Endothelial cell of hepatic sinusoid (primary cell): ENCODE measurements around the gene SKI.

ENCODE experiments used
- in situ Hi-C: cut with HindIII; loops from 2 replicates; pipeline ENCODE4 v1.10.0; 2017; ENCODE audit warnings: low sequenced_read_pairs

SKI gene

DNA sequence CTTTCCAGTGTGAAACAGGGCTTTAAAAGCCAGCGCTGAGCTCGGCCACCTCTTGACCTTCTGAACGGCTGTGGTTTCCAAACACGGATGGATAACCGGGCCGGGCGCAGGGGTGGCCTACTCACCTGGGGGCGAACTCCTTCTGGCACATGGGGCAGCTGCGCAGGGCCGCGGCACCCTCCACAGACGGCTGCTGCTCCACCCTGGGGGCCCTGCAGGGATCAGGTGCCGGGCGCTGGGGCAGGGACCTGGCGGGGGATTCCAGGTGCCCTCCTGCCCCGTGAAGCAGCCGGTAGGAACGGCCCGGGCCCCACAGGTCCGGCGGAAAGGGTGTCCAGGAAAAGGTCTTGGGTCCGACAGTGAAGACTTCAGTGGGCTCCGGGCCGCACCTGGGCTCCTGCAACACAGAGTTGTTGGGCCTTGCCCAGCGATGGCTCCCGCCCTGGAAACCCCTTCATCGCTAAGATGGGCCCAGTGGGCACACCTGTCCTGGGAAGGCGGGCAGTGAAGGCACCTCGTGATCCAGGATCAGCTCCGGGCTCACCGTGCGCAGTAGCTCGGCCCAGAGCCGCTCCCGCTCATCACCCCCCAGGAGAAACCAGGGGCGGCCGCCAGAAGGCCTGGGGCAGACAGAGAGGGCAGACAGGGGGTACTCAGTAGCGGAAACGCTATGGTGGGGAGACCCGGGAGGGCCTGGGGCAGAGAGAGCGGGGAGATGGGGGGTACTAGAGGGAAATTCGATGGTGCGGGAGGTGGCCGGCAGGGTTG is 34.4 kb upstream of the SKI start:
- in situ Hi-C loops = loop anchor here (10.0 kb wide), 2 partner anchors 161 to 321 kb away; no protein-coding TSS in a partner anchor

DNA sequence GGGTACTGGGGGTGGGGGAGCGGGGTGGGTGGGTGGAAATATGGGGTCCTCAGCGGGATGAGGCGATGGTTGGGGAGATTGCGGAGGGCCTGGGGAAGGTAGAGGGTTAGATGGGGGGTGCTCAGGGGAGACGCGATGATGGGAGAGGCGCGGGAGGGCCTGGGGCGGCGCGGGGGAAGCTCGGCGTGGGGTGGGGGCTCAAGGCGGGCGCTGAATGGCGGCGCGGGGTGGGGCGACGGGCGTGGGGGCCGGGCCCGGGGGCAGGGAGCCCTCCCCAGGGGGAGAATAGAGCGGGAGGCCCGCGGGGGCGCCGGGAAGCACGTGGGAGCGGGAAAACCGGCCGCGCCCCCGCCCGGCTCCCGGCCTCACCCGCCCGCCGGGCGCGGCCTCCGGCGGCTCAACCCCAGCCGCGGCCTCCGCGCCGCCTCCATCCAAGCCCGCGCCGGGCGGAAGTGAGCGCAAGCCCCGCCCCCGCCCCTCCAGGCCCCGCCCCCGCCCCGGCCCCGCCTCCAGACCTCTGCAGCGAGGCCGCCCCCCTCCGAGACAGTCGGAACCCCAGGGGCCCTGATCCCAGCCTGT is 33.7 kb upstream of the SKI start, which contains the start of gene FAAP20:
Gene FAAP20 (minus strand): TSS at position 454 of the 579 bp plus-strand sequence. CDS start 23 bp downstream, at position 431.
- in situ Hi-C loops = loop anchor here (10.0 kb wide), 2 partner anchors 160 to 320 kb away; no protein-coding TSS in a partner anchor

DNA sequence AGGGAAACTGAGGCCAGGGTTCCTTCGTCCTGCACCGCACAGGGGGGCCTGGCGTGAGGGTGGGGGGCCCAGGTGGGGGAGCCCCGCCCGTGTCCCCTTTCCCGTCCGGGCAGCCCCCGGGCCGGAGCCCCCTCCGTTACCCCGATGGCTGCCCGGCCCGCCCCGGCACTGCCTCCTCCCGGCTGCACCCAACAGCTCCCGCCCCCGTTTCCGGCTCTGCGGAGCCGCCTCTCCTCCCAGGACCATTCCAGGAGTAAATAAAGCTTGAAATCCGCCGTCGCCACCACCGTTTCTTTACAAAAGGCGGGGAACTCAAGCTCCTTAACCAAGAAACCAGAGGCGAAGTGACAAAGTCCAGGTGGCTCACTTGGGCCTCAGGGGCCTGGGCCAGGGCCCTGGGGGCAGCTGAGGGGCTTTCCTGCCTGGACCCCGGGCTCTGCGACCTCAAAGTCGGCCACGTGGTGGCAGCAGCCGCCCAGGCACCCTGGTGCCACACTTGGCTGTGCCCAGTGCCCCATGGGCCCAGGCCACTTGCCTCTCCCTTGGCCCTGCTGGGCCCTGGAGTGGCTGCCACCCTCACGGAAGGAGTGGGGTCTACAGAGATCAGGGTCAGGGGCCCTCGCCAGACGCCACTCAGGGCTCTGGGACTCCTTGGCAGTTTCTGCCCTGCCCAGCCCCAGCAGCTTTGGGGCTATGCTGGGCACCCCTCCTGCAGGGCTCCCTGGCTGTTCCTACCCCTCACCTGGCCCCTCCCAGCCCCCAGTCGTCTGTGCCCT is 33.0 kb upstream of the SKI start:
- in situ Hi-C loops = loop anchor here (5.0 to 10.0 kb wide), 6 partner anchors 77 to 320 kb away; no protein-coding TSS in a partner anchor

DNA sequence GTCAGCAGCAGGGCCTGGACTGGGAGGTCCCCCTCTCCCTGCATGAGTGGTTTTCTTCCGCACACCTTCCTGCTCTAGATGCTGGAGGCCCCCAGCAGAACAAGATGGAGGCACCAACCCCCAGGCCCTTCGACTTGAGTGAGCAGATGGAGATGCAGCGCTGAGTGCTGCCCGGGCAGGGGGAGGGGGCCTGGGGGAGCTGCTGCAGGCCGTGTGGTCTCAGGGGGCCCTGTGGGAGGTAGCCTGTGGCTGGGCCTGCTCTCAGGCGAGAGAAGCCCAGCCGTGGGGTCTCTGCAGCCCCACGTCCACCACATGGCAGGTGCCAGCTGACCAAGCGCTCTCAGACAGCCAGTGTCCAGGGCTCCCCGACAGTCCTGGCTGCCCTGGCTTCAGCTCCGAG is 32.3 kb upstream of the SKI start:
- in situ Hi-C loops = loop anchor here (5.0 to 10.0 kb wide), 6 partner anchors 77 to 319 kb away; no protein-coding TSS in a partner anchor

DNA sequence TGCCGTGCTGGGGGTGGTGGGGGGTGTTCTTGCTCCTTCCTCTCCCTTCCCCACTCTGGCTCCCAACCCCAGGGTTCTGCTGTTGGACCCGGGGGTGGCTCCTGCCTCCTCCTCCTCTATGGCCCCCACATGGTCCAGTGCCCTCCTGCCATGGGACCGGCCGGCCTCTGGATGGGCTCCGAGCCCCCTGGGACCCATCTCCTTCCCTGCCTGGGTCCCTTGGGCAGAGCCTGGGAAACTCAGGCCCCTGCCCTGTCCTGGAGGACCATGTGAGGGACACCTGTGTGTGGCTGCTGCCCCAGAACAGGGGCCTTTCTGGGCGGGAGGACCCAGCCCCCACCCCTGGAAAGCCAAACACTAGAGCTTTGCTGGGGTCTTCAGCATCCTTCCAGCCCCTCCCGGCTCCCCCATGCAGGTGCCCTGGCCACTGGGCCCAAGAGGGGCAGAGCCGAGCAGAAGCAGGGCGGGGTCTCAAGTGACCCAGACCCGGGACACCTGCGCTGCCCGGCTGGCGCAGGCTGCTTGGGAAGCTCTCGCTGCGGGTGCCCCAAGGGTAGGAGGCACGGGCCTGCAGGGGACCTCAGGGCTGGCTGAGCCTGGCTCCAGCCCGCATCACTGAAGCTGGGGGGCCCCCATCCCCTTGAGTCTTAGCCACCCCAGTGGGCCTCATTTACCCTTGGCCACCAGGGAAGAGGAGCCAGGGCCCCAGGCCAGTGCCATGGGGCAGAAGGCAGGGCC is 31.0 kb upstream of the SKI start:
- in situ Hi-C loops = loop anchor here (5.0 to 10.0 kb wide), 6 partner anchors 75 to 318 kb away; no protein-coding TSS in a partner anchor

DNA sequence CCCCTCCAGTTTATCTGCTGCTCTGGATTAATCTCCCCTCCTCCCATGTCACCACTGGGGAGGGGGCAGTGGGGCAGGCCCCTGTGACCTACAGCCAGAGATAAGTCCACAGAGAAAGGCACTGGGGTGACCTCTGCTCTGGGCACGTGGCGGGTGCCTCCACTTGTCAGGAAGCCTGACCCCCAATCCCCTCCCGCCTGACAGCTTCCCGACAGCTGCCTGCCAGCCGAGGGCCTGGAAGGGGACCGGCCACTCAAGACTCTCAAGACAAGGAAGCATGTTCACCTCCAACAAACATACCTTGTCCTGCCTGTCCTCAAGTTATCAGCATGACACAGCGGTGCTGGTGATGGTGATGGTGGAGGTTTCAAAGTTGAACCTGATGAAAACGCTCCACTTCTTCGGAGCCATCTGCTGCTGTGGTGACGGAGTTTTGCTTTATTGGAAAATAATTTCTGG is 30.4 kb upstream of the SKI start:
- in situ Hi-C loops = loop anchor here (5.0 to 10.0 kb wide), 6 partner anchors 75 to 317 kb away; no protein-coding TSS in a partner anchor

DNA sequence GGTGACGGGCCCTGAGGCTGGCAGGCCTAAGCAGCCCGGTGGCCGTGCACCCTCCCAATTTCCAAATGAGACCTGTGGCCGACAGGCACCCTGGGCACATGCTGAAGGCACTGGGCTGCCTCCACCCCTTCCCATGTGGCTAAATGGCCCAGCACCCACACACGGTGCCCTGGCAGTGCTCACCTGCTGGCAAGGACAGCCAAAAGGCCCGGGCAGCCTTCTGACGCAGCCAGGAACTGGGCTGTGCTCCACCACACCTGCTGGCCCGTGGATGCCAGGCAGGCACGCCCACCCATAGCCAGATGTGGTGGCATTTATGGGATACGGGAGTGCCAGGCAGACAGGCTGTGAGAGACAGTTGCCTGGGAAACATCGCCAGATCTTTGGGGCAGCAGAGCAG is 29.5 kb upstream of the SKI start:
- in situ Hi-C loops = loop anchor here (5.0 to 10.0 kb wide), 6 partner anchors 74 to 316 kb away; no protein-coding TSS in a partner anchor

DNA sequence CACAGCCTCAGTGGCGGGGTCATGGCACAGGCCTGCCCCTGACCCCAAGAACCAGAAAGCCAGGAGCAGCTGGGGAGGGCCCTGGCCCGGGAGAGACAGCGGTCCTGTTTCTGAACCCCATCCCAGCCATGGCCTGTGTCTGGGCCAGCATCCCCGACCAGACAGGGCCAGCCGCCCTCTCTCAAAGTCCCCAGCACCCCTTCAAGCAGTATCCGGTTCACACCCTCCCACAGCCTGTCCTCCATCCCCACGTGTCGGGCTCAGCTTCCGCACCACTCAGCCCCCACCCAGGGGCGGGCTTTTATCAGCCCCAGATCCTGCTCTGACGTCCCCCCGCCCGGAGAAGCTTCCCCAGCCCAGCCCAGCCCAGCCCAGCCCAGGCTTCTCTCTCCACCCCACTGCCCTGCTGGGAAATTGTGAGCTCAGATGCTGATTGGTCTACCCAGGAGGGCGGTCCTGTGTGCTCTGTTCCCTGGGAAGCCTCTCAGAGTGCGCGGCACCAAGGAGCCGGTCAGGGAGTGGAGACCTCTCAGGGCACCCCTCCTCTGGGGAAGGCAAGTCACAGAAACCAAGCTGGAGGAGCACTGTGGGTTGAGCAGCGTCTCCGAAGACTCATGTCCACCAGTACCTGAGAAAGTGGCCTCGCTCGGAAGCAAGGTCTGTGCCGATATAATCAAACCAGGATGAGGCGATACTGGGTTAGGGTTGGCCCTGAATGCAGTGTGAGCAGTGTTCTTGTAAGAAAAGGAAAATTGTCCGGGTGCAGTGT is 28.9 kb upstream of the SKI start:
- in situ Hi-C loops = loop anchor here (5.0 to 10.0 kb wide), 6 partner anchors 73 to 316 kb away; no protein-coding TSS in a partner anchor

DNA sequence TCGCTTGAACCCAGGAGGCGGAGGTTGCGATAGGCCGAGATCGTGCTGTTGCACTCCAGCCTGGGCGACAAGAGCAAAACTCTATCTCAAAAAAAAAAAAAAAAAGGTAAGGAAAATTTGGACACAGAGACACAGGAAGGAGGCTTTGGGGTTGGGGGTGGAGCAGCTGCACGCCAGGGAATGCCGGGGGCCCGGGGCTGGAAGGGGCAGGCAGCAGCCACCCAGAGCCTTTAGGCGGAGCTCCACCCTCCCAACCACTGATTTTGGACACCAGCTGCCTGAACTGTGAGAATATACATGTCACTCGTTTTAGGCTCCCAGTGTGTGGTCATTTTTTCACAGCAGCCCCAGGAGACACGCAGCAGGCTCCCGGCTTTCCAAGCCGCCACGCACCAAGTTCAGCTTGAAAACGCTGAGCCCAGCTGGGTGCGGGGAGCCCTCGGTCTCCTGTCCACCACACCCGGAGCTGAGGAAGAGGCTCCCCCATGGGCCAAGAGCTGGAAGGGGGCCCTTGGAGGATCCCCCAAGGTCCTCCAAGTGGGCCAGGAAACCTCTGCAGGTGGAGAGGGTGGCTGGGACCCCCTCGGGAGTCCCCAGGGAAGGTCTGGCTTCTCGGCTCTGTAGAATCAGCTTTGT is 27.7 kb upstream of the SKI start:
- in situ Hi-C loops = no loop called here

DNA sequence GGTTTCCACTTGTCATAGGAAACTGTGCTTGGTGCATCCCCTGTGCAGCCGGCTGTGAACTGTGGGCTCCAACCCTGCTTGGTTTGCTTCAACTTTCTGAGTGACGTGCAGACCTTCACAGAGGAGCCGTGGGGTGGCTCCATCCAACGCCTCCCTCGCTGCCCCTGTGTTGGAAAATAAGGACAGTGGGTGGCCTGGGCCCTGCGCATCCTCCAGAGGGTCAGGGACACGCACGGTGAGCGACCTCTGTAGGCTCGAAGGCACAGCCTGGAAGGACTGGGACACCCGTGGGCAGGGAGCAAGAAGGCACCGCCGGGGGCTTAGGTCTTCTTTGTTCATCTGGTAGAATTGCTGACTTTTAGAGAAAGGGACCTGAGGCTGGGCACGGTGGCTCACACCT is 27.1 kb upstream of the SKI start:
- in situ Hi-C loops = no loop called here

DNA sequence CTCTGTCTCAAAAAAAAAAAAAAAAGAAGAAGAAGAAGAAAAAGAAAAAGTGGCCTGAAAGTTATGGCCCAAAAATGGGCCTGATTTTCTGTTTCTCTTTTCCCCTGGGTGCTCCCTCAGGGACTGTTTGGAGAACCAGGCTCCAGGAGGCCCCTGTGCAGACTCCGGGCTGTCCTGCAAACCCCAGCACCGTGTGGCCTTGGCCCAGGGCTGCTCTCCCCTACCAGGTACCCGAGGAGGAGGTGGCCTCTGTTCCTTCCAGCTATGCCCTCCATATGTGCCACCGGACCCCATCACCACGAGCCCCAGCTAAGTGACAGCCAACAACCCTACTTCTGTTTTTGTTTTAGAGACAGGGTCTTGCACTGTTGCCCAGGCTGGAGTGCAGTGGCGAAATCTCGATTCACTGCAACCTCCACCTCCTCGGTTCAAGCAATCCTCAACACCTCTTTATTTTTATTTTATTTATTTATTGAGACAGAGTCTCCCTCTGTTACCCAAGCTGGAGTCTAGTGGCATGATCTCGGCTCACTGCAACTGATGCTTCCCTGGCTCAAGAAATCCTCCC is 26.0 kb upstream of the SKI start:
- in situ Hi-C loops = no loop called here

DNA sequence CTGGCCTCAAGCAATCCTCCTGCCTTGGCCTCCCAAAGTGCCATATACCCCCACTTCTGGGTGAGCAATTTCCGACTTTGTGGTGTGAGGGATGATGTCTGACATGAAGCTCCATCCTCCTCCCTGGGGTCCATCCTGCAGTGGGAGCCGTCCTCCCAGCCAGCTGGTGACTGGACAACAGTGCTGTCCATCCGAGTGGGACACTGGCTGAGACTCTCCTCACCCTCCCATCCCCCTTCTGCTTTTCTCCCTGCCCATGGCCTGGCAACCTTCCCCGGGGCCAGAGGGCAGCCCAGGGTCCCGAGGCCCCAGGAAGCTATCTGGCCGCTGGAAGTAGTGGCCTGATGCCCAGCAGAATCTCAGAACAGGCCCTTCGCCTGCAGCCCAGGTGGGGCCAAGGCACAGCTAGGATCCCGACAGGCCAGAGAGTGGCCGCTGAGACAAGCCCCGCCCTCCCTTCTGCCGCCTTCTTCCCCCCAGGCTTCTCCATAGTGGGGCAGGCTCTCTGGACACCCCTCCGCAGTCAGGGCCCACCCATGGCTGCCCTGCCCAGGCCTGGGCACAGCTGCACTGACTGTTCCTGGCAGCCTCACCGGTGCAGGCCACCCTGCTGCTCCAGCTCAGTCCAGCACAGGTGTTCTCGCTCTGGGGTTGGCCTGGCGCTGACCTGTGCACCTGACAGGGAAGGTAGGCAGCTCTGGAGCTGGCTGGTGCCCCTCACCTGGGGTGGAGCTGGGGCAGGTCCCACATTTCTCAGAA is 25.1 kb upstream of the SKI start:
- in situ Hi-C loops = no loop called here

DNA sequence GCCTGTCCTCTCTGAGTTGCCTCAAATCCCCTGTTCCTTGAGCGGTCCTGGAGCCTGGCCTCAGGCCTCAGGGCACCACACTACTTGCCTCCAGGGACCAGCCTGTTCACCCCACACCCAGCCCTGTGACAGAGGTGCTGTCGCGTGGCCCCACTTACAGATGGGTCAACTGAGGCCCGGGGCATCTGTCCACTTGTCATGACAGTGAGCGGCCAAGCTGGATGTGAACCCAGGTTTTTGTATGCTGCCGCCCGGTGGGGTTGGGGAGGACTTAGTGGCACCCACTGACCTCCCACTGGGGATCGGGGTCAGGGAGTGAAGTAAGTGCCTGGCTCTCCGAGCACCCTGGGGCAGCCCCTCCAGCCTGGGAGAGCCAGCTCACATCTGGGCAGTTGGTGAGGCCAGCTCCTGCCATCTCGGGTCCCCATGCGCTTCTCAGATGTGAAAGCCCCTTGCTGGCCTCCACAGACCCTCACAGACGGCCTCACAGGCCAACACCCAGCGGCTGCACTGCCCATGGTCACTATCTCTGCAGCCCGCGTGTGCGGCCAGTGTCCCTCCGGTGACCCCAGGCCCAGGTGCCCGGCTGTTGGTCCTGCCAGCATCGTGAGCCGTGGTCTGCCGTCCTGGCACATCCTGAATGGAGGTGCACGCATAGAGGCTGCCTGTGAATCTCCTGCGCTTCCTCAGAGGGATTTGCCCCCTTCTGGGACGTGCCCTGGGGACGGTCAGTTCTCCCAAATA is 24.3 kb upstream of the SKI start:
- in situ Hi-C loops = no loop called here

DNA sequence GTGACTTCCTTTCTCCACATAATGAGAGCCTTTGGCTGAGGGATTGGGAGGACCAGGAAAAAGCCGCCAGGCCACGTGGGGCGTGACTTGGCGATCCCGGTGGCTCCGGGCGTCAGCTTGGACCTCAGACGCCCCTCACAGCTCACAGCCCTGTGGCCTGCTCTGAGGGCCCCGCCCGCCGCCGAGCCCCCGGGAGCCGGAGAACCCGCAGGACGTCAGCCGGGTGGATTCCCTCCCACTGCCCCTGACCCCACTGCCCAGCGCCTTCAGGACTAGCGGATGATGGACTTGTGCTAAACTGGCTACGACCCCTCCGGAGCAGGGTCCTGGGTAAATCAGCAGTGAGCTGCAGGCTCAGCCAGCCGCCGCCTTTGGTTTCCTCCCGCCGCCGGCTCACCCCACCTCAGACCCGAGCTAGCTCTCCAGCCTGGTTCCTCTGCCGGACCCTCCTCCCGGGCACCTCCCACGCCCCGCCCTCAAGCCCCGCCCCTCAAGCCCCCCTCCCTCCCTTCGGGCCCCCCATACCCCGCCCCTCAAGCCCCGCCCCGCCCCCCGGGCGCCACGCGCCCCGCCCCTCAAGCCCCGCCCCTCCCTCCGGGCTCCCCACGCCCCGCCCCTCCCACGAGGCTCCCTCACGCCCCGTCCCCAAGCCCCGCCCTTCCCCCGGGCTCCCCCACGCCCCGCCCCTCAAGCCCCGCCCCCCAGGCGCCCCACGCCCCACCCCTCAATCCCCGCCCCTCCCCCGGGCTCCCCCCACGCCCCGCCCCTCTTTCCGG is 23.5 kb upstream of the SKI start:
- in situ Hi-C loops = no loop called here

DNA sequence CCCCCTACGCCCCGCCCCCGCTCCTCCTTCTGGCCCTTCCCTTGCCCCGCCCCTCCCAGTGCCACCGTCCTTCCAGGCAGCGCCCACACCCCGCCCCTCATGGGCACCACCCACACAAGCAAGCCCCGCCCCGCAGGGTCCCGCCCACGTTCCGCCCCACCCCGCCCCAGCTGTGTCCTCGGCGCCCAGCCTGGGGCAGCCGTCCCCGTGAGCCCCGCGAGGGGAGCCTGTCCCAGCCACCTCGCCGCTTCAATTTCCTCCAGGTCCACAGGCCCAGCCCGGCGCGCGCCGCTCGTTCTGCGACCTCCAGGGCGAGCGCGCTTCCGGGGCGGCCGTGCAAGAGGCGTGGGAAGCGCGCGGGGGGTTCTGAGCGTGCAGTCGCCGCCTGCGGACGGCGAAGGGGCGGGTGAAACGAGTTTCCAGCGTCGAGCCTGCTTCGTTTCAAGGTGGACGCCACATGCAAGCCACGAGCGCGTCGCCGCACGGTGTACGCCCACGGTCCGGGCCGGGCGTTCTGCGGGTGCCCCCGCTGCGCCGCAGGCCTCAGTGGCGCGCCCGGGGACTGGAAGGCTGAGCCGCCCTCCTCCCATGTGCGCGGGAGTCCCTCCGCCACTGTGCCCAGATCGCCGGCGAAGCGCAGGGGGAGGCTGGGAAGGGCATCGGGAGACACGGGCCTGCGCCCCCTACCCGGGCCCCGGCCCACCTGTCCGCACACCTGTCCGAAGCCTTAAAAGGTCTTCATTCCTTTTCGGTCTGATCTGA is 22.7 kb upstream of the SKI start:
- in situ Hi-C loops = no loop called here
